Measurements from ENCODE around the gene CTCFL. TPM values are rescaled to one million over a fixed set of nuclear protein-coding genes. Genes with fewer than 3 reads are reported as not detected.

The CTCFL gene
- total RNA-seq, 1 donor from 2014 or later = 0.07 TPM

- TF ChIP-seq CTCF (conservative IDR thresholded peaks at IDR 0.05) = no peak
- peaks cover 6% of the 10 kb centered on the region for H3K27me3 Mint-ChIP-seq
These were observed 56.2 kb downstream of the CTCFL start for GRCh38 chr20:57468523-57469417.

GRCh38 chr20:57467742-57468141, 57.2 kb downstream of the CTCFL start:
- DNase-seq (ENCODE audit: extremely low spot score, unreplicated experiment) = no peak
- Mint-ChIP-seq H3K36me3 (no peaks in the 10 kb centered on the region), H3K4me1 (ENCODE audit: unreplicated experiment) (peaks cover 15% of the 10 kb centered on the region), H3K27ac (no peak overlapping the region), H3K9me3 (no peaks in the 10 kb centered on the region), H3K27me3 (peaks cover 6% of the 10 kb centered on the region), H3K4me3 (no peak overlapping the region)
- TF ChIP-seq CTCF (conservative IDR thresholded peaks at IDR 0.05) = no peak

More at GRCh38 chr20:57468523-57469417, 56.2 kb downstream of the CTCFL start:
- H3K9me3 Mint-ChIP-seq = no peaks in the 10 kb centered on the region
- H3K4me3 Mint-ChIP-seq = no peak overlapping the region
- DNase-seq (ENCODE audit: extremely low spot score, unreplicated experiment) = no peak
- no peak overlapping the region for H3K27ac Mint-ChIP-seq
- H3K36me3 Mint-ChIP-seq = no peaks in the 10 kb centered on the region
- H3K4me1 Mint-ChIP-seq (ENCODE audit: unreplicated experiment) = peaks cover 24% of the 10 kb centered on the region

- Mint-ChIP-seq H3K27me3 (peaks cover 6% of the 10 kb centered on the region), H3K27ac (no peak overlapping the region), H3K9me3 (no peaks in the 10 kb centered on the region), H3K4me1 (ENCODE audit: unreplicated experiment) (peaks cover 9% of the 10 kb centered on the region), H3K36me3 (no peaks in the 10 kb centered on the region), H3K4me3 (no peak overlapping the region)
- DNase-seq (ENCODE audit: extremely low spot score, unreplicated experiment) = no peak
- peak; percentile 30 for TF ChIP-seq CTCF (conservative IDR thresholded peaks at IDR 0.05)
These were observed 59.0 kb downstream of the CTCFL start for GRCh38 chr20:57465943-57466342.

GRCh38 chr20:57465486-57465885, 59.5 kb downstream of the CTCFL start:
- no peak for DNase-seq (ENCODE audit: extremely low spot score, unreplicated experiment)
- Mint-ChIP-seq H3K27me3 (peaks cover 6% of the 10 kb centered on the region), H3K27ac (no peak overlapping the region), H3K4me1 (ENCODE audit: unreplicated experiment) (peaks cover 6% of the 10 kb centered on the region), H3K36me3 (no peaks in the 10 kb centered on the region), H3K9me3 (no peaks in the 10 kb centered on the region), H3K4me3 (no peak overlapping the region)
- TF ChIP-seq CTCF (conservative IDR thresholded peaks at IDR 0.05) = no peak

GRCh38 chr20:57464642-57465211, 60.2 kb downstream of the CTCFL start:
- Mint-ChIP-seq H3K9me3 (no peaks in the 10 kb centered on the region), H3K4me3 (no peak overlapping the region), H3K27ac (no peak overlapping the region), H3K36me3 (no peaks in the 10 kb centered on the region), H3K4me1 (ENCODE audit: unreplicated experiment) (no peaks in the 10 kb centered on the region), H3K27me3 (peaks cover 6% of the 10 kb centered on the region)
- DNase-seq (ENCODE audit: extremely low spot score, unreplicated experiment) = no peak
- TF ChIP-seq CTCF (conservative IDR thresholded peaks at IDR 0.05) = peak; percentile 39
